Tibial nerve (tissue), 4 donors: Measurements from ENCODE around the gene FNBP1.

Experiments used
- CTCF ChIP-seq, 5 experiments: fragments of 200-600 bp in 3 of 5; fragments of 450-650 bp in 2 of 5; sonication (generic) in 3 of 5; IDR thresholded peaks; one replicate each; pipeline ENCODE4 v1.5.1; 2016 to 2019; ENCODE audit warnings: antibody characterized with exemption in 5 of 5, mild to moderate bottlenecking in 3 of 5, moderate library complexity in 2 of 5
- EP300 ChIP-seq, 2 donors: sonication (generic); formaldehyde crosslinking; IDR thresholded peaks; one replicate each; pipeline ENCODE4 v1.6.1; 2017; ENCODE audit warnings: antibody characterized with exemption in 2 of 2, mild to moderate bottlenecking in 1 of 2
- POLR2A ChIP-seq, 2 donors: fragments of 450-650 bp; IDR thresholded peaks; one replicate each; pipeline ENCODE4 v1.6.1; 2017; ENCODE audit warnings: antibody characterized with exemption in 2 of 2, mild to moderate bottlenecking in 2 of 2, moderate library complexity in 2 of 2

GRCh38 chr9:129868872-129869486 is 174.0 kb downstream of the FNBP1 start:
- no peak for TF ChIP-seq CTCF (IDR thresholded peaks at IDR 0.05)
- no peak for TF ChIP-seq POLR2A (IDR thresholded peaks at IDR 0.05)
- no peak for TF ChIP-seq EP300 (IDR thresholded peaks at IDR 0.05)
